Activated CD4-positive, CD25-positive, alpha-beta regulatory T cell treated with anti-CD3 and anti-CD28 coated beads, Interleukin-2, amount 50 U/mL, for 72 hours (primary cell): ENCODE results near the gene TEX2.
"Not testable (repeated sequence)": the region's sequence is repeated elsewhere in the genome, so short reads cannot be mapped to it uniquely, and the experiment has no call there.

Source experiments
- DNase-seq: peaks from one replicate; pipeline ENCODE4 v3.0.0; 2021

Gene TEX2

DNA sequence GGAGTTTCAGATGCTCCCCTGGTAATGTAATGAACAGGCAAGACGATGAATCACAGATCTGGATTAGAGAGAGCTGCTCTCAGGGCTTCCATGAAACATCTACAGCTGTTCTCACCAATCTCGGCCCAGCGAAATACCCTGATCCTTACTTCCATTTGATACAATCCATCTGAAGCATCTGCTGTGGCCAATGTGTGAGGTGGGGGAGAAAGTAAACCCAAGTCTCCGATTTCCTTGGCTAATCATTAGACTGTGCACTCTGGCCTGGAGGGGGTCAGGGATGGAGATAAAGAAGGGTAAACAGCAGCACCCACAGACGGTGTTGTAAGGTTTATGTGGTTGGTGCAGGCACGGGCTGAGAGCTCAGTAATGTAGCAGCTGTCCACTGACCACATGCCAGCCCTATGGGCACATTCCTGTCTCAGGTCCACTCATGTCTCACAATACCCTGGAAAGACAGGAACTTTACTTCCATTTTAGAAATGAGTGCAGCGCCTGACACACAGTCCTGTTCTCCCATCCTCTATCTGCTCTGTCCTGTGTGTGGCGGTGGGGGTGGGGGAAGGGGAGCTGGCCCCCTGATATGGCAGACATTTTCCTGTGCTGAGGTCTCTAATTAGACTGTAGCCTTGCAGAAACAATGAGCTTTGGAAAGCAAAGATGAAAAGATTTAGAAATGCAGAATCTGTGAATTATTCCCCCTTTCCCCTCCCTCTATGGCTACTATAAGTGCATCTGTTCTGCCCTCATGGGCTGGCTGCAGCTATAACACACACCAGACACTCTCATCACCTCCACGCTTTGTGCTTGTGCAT, 84.8 kb downstream of the TEX2 start:
- no peak for DNase-seq

DNA sequence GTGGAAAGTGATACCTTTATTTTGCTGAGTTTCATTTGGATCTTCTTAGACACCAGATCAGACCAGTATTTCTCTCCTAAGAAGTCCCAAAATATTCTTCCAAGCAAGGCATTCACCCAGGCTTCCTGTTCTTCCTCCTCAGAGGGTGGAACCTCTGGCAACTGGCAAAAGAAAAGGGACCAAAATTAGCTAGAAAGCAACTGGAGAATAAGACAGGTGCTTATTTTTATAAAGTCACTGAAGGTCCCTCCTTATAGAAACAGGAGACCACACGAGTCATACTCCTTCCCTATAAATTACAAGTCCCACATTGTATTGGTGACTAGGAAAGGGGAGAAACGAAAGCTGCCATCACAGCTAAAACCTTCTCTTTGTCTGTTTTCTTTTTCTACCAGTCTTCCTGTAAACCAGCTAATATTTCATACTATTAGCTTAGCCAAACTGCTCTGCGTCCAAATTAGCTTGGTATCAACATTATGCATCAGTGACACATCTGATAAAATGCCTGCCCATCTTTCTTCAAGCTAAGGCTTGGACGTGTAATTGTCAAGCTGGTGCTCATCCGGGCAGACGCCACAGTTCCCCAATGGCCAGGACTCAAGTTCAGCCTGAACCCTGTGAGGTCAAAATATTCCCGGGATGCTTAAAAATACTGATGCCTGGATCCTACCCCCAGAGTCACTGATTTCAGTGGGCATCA, 85.6 kb downstream of the TEX2 start:
- DNase-seq: no peak

GRCh38 chr17:64176556-64176955, 86.5 kb downstream of the TEX2 start:
- DNase-seq: no peak

- no peak for DNase-seq
Measured at GRCh38 chr17:64174686-64175456, 88.2 kb downstream of the TEX2 start.

DNA sequence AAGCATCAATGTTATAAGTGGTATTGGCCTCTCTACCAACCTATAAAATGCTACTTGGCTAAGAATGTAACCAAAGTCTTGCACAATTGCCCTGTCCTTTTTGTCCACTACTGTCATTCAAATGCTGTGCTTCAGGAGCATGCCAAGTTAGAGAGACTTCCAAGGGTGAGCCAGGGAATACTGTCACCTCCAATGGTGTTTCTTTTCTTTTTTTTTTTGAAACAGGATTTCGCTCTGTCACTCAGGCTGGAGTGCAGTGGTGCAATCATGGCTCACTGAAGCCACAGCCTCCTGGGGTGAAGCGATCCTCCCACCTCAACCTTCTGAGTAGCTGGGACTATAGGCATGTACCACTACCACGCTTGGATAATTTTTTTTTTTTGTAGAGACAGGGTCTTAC, 89.4 kb downstream of the TEX2 start:
- no peak for DNase-seq

DNA sequence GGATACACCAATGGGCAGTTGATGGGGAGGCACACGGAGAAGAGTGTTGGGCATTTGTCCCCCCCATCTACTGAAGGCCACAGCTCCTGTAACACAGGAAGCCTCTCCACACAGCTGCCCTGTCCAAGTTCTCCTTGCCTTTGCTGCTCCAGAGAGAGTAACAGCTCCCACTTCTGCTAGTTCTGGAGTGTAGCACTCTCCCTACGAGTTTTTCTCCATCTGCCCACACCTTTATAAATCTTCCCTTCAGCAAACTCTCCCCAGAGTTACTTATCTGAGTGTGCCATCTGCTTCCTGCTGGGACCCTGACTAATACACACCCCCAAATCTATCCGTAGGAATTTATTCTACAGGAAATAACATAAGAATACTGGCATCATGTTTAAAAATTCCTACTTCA, 90.5 kb downstream of the TEX2 start:
- no peak for DNase-seq

DNA sequence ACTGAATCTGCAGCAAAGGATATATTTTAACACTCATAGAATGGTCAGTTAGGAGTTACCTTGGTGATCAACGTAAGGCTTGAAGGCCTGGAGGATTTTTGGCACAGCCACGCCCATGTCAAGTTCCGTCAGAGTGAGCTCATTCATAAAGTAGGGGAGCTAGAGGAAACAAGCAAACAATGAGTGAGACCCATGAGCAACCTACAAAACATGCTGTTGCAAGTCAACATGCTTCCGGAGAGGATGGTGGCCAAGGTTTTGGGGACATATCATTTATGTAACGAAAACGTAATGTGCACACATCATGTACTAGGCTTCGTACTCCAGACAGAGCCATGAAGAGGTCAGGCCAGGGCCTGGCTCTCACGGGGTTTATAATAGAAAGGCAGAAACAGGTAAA, 92.0 kb downstream of the TEX2 start:
- DNase-seq: no peak

DNA sequence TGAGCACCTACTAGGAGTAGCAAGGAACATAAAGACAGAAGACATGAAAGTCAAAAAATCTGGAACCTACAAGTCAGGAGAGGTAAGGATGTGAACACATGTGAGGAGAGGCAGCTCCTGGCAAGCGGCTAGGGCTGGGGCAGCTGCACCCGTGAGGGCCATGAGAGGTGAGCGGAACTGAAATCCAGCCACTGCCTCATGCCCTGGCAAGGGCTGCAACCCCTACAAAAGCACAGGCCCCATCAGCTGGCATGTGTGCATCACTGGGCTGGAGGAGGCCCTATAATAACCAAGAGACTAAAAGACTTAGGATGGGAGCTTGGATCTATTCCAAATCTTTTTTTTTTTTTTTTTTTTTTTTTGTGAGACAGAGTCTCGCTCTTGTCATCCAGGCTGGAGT, 92.8 kb downstream of the TEX2 start:
- no peak for DNase-seq

DNA sequence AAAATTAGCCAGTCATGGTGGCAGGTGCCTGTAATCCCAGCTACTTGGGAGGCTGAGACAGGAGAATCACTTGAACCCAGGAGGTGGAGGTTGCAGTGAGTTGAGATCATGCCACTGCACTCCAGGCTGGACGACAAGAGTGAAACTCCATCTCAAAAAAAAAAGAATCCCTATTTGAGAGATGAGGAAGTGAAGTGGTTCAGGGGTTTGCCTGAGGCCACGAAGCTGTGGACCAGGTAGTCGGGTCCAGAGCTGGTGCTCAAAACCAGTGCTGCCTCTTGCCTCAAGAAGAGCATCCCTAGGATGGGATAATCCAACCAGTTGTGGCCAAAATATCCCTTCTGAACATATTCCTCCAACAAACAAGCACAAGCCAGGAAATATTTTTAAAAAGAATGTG, 95.4 kb downstream of the TEX2 start:
- not testable (repeated sequence) for DNase-seq

GRCh38 chr17:64166876-64167275, 96.2 kb downstream of the TEX2 start:
- no peak for DNase-seq

DNA sequence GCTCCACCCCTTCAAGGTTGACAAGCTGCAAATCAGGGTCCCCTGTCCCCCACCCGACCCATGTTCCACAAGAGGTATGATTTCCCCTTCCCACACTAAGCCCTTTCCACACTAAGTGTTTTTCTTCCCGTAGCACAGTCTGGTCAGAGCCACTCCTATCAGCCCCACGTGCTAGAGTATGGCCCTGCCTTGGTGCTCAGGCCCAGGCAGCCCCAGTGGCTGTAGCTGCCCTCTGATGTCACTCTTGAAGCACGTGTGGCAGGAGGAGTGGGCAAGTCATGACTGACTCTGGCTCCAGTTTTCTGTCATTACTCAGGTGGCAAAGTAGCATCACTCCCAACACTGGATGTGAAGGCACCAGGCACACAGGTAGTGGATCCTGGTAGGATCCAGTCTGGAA, 97.7 kb downstream of the TEX2 start:
- no peak for DNase-seq

- DNase-seq: no peak
Measured at GRCh38 chr17:64164596-64165285, 98.3 kb downstream of the TEX2 start.

GRCh38 chr17:64163468-64163867, 99.6 kb downstream of the TEX2 start:
- DNase-seq: no peak

GRCh38 chr17:64162554-64162953, 100.5 kb downstream of the TEX2 start:
- no peak for DNase-seq

DNA sequence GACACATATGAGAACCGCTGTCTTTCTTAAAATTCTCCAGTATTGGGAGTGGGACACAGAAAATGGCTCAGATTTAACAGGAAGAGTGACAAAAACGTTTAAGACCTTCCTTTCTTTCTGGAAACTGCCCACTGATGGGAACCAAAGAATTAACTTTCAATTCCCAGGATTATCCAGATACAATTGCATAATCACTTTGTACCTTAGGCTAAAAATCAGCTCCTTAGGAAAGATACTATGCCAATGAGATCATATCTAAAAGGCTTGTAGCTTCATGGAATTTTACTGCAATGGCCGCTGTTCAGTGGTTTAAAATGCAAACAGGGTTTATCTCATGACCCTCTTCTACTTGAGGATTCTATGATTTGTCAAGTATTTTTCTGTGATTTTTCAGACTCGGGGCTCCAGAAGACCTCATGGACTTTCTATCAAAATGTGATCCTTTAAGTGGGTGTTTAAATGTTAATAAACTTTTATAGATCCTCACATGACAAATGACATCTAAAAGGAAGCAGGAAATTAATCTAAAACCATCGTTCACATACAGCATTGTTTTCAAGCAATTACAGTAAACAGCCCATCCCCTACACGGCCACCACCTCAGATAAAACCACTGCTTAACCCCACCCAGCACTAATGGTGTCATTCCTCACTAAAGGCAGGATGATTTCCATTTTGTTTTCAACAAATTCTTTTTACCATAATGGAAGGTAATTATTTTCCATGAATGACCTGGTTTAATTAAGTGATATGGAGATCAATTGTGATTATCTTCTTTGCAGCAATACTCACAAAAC, 101.5 kb downstream of the TEX2 start:
- DNase-seq: no peak

GRCh38 chr17:64160378-64160777, 102.7 kb downstream of the TEX2 start:
- no peak for DNase-seq

- DNase-seq: no peak
Measured at GRCh38 chr17:64158831-64159590, 104.0 kb downstream of the TEX2 start.

- no peak for DNase-seq
Measured at GRCh38 chr17:64158406-64158805, 104.7 kb downstream of the TEX2 start.

- DNase-seq: no peak
Measured at GRCh38 chr17:64157669-64158180, 105.3 kb downstream of the TEX2 start.

DNA sequence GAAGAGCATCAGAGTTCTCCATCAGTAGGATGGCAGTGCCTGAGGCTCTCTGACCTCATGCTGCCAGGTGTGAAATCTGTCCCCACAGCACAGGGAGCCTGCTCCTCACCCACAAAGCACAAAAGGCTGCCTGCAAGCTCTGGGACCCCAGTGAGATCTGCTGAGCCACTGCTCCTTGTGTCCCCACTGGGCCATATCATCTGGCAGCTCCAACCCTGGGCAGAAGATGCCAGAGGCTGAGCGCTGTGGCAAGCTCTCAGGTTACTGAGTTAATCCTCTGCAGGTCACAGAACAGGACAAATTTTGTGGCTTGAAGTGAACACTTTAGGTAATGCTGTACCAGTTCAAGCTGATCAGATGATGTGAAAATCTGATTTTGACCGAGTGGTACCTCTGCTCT, 106.4 kb downstream of the TEX2 start:
- DNase-seq: no peak
